Loucy (cell line): Measurements from ENCODE around the gene H6PD.

ENCODE experiments used
- H2AFZ ChIP-seq: fragments of 200-600 bp; sonication (generic); 2 replicates; pipeline ENCODE4 v1.6.0; 2016; ENCODE audit warnings: antibody characterized with exemption, mild to moderate bottlenecking, low read length, moderate library complexity
- H3F3A ChIP-seq: fragments of 200-600 bp; 2 replicates; pipeline ENCODE4 v1.6.0; 2016; ENCODE audit warnings: antibody characterized with exemption, low read depth, mild to moderate bottlenecking
- H3K27me3 ChIP-seq: fragments of 200-600 bp; sonication (generic); 2 replicates; pipeline ENCODE4 v1.6.1; 2014; ENCODE audit warnings: low read length, mild to moderate bottlenecking; ENCODE audit not compliant: insufficient read depth, poor library complexity, severe bottlenecking
- H3K36me3 ChIP-seq: fragments of 200-600 bp; sonication (generic); 2 replicates; pipeline ENCODE4 v1.6.1; 2016; ENCODE audit warnings: low read length; ENCODE audit not compliant: insufficient read depth
- H3K4me1 ChIP-seq: fragments of 200-600 bp; sonication (generic); 2 replicates; pipeline ENCODE4 v1.5.1; 2014; ENCODE audit warnings: low read length, mild to moderate bottlenecking; ENCODE audit not compliant: insufficient read depth, poor library complexity, severe bottlenecking
- H3K4me2 ChIP-seq: fragments of 200-600 bp; sonication (generic); 2 replicates; pipeline ENCODE4 v1.6.0; 2014; ENCODE audit warnings: antibody characterized with exemption, low read length, low read depth, mild to moderate bottlenecking; ENCODE audit not compliant: poor library complexity, severe bottlenecking
- H3K4me3 ChIP-seq: fragments of 200-600 bp; sonication (generic); 2 replicates; pipeline ENCODE4 v1.5.1; 2014; ENCODE audit warnings: low read length, mild to moderate bottlenecking, mixed read lengths; ENCODE audit not compliant: poor library complexity, severe bottlenecking
- H3K79me2 ChIP-seq: fragments of 200-600 bp; sonication (generic); 2 replicates; pipeline ENCODE4 v1.6.1; 2014; ENCODE audit warnings: low read length; ENCODE audit not compliant: insufficient read depth
- H3K9ac ChIP-seq: fragments of 200-600 bp; sonication (generic); 2 replicates; pipeline ENCODE4 v1.6.0; 2014; ENCODE audit warnings: mild to moderate bottlenecking, low read depth, low read length, moderate library complexity; ENCODE audit not compliant: poor library complexity, severe bottlenecking
- H3K9me2 ChIP-seq: fragments of 200-600 bp; sonication (generic); replicated peaks from 2 replicates; pipeline ENCODE4 v1.6.1; 2016; ENCODE audit warnings: low read depth, low read length, mixed read lengths
- H3K9me3 ChIP-seq: fragments of 200-600 bp; sonication (generic); 2 replicates; pipeline ENCODE4 v1.6.1; 2014; ENCODE audit warnings: mild to moderate bottlenecking, antibody characterized with exemption, low read length, low read depth; ENCODE audit not compliant: insufficient read depth
- H4K20me1 ChIP-seq: fragments of 200-600 bp; sonication (generic); 2 replicates; pipeline ENCODE4 v1.6.0; 2014; ENCODE audit warnings: antibody characterized with exemption, low read length, mild to moderate bottlenecking; ENCODE audit not compliant: insufficient read depth, poor library complexity, severe bottlenecking
- EZH2phosphoT487 ChIP-seq: fragments of 200-600 bp; IDR thresholded peaks from 2 replicates; pipeline ENCODE4 v1.6.1; 2018; ENCODE audit warnings: antibody characterized with exemption, mild to moderate bottlenecking, moderate library complexity, borderline replicate concordance
- TF ChIP-seq, protein P1 (sequence below): fragments of 200-600 bp; sonication (generic); conservative IDR thresholded peaks from 2 replicates; pipeline ENCODE4 v1.5.1; 2014; ENCODE audit warnings: mild to moderate bottlenecking, antibody characterized with exemption, low read length

H6PD gene

DNA sequence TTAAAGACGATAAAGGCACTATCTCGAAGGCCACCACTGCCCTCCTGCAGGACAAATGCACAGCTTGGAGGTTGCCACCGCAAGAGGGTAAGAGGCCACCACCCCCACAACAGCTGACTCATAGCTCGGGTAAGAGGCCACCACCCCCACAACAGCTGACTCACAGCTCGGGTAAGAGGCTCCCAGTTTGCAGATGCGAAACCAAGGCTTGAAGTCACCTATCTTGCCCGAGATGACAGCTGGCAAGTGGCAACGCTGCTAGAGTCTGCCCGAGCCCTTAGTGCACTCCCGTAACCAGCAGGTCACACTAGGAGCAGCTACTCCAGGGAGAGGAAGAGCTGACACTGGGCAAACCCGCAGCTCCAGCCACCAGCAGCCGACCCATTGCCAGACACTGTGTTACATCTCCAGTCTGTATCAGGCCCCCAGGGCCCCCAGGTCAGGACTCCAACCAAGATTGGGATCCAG lies 41.0 kb downstream of the H6PD start:
- peak overlapping the region; percentile 58 for H3K4me2 ChIP-seq
- no peaks in the 10 kb centered on the region for H3K79me2 ChIP-seq
- no peaks in the 10 kb centered on the region for H4K20me1 ChIP-seq
- peak overlapping the region; percentile 12 for H3K4me3 ChIP-seq
- no peaks in the 10 kb centered on the region for H3F3A ChIP-seq
- no peak overlapping the region for H2AFZ ChIP-seq
- H3K9me2 ChIP-seq: no peaks in the 10 kb centered on the region
- H3K9me3 ChIP-seq: 0 out of 2 replicates have a peak, but pooled peaks cover 3% of the 10 kb centered on the region
- no peaks in the 10 kb centered on the region for H3K27me3 ChIP-seq
- peaks cover 28% of the 10 kb centered on the region for H3K4me1 ChIP-seq
- TF ChIP-seq, protein P1, sequence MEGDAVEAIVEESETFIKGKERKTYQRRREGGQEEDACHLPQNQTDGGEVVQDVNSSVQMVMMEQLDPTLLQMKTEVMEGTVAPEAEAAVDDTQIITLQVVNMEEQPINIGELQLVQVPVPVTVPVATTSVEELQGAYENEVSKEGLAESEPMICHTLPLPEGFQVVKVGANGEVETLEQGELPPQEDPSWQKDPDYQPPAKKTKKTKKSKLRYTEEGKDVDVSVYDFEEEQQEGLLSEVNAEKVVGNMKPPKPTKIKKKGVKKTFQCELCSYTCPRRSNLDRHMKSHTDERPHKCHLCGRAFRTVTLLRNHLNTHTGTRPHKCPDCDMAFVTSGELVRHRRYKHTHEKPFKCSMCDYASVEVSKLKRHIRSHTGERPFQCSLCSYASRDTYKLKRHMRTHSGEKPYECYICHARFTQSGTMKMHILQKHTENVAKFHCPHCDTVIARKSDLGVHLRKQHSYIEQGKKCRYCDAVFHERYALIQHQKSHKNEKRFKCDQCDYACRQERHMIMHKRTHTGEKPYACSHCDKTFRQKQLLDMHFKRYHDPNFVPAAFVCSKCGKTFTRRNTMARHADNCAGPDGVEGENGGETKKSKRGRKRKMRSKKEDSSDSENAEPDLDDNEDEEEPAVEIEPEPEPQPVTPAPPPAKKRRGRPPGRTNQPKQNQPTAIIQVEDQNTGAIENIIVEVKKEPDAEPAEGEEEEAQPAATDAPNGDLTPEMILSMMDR: no peak
- TF ChIP-seq EZH2phosphoT487: no peak
- H3K9ac ChIP-seq: peak overlapping the region; percentile 25
- H3K36me3 ChIP-seq: no peaks in the 10 kb centered on the region

DNA sequence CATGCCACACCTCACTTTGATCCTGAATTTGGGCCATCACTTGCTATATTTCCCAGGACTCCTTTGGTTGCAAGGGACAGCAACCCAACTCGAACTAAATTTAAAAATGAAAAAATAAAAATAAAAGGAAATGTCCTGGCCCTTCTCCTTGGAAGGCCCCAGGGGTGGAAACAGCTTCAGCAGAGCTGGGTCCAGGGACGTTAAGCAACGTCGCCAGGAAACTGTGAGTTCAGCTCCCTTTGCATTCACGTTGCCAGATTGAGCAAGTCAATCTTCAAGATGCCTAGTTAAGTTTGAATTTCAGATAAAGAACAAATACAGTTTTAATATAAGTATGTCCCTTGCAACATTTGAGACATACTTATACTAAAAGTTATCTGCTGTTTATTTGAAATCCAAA lies 43.5 kb downstream of the H6PD start:
- H3F3A ChIP-seq: no peaks in the 10 kb centered on the region
- peaks cover 52% of the 10 kb centered on the region for H3K4me1 ChIP-seq
- H3K79me2 ChIP-seq: no peaks in the 10 kb centered on the region
- no peak overlapping the region for H3K4me3 ChIP-seq
- no peak overlapping the region for H2AFZ ChIP-seq
- H3K9ac ChIP-seq: no peak overlapping the region
- H3K27me3 ChIP-seq: no peaks in the 10 kb centered on the region
- no peak overlapping the region for H3K4me2 ChIP-seq
- H3K9me2 ChIP-seq: no peaks in the 10 kb centered on the region
- H3K9me3 ChIP-seq: 0 out of 2 replicates have a peak, but pooled peaks cover 3% of the 10 kb centered on the region
- TF ChIP-seq, protein P1: no peak
- no peaks in the 10 kb centered on the region for H3K36me3 ChIP-seq
- no peaks in the 10 kb centered on the region for H4K20me1 ChIP-seq

DNA sequence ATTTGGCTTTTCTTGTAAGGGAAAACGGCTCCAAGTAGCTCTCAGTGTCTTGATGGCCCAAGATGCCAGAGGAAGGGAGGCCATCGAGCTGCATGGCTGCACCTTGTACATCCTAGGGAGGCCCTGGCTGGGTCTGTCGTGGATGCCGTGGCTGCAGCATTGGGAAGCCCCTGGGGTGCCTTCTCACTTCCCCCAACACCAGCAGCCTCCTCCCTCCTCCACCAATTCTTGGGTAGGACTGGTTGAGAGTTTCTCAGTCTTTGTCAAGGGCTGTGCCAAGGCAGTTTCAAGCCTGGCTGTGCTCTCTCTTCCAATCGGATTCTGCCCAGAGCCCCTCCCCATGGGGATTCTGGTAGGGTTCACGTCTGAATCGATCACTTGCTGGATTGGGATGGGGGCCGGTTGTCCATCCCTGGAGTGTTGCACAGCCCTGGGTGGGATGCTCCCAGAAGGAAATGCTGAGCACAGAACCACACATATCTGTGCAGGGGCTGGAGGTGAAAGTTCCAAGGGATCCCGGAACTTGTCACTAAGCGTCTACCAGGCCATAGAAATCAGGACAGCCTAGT lies 44.1 kb downstream of the H6PD start:
- Histone ChIP-seq H4K20me1 (no peaks in the 10 kb centered on the region), H3K4me3 (no peak overlapping the region), H3K4me2 (no peak overlapping the region), H3K9me3 (0 out of 2 replicates have a peak, but pooled peaks cover 3% of the 10 kb centered on the region), H3F3A (no peaks in the 10 kb centered on the region), H3K27me3 (no peaks in the 10 kb centered on the region), H3K36me3 (no peaks in the 10 kb centered on the region), H3K4me1 (peaks cover 57% of the 10 kb centered on the region), H3K79me2 (no peaks in the 10 kb centered on the region), H3K9me2 (no peaks in the 10 kb centered on the region), H2AFZ (no peak overlapping the region), H3K9ac (no peak overlapping the region)
- no peak for TF ChIP-seq EZH2phosphoT487
- TF ChIP-seq, protein P1: no peak
